Measurements from ENCODE around the gene VRK3. TPM values are rescaled to one million over a fixed set of nuclear protein-coding genes. Genes with fewer than 3 reads are reported as not detected.

VRK3 gene
- total and polyA plus RNA-seq, 2 donors (not counting 1 experiment from before 2014, with no cell fraction given), result 58.5 to 123 TPM

DNA sequence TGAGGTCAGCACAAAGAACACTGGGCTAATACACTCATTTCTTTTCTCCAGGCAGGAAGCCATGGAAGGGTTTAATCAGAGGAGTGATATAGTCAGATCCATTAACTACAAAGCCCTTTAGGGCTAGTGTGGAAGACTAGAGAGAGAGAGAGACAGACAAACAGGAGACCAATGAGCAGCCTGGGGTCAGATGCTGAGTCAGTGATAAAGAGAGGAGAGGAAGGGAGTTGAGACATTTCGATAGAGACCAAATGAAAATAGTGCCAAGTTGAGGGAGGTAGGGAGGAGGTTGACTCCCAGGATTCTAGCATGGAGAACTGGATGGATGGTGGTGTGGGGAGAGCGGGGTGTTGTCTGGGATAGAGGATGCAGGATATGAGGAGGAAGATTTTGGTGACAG lies 18.8 kb upstream of the VRK3 start:
- no peak overlapping the region for H3K4me3 ChIP-seq (ENCODE audit: control extremely low read depth in 1 of 5, extremely low read depth in 1 of 5, insufficient read depth in 1 of 5, low read depth in 2 of 5, low read length in 4 of 5)
- intact Hi-C loops (cut with micrococcal nuclease), result no loop called here
- Mint-ChIP-seq H3K9me3 (ENCODE audit: insufficient read depth) (peaks cover 22% of the 10 kb centered on the region), H3K27me3 (no peaks in the 10 kb centered on the region), H3K27ac (no peak overlapping the region), H3K4me3 (no peak overlapping the region), H3K4me1 (peaks cover 2% of the 10 kb centered on the region)
- ATAC-seq (ENCODE audit: low read depth) (no peak), DNase-seq (no peak)
- H3K36me3 ChIP-seq (replicated peaks in 1 of 2; ENCODE audit: control extremely low read depth in 1 of 2, control insufficient read depth in 1 of 2, extremely low read depth in 1 of 2, insufficient read depth in 2 of 2, low read length in 1 of 2), result peaks cover 3 to 72% of the 10 kb centered on the region in 2 experiments
- TF ChIP-seq, protein P1, sequence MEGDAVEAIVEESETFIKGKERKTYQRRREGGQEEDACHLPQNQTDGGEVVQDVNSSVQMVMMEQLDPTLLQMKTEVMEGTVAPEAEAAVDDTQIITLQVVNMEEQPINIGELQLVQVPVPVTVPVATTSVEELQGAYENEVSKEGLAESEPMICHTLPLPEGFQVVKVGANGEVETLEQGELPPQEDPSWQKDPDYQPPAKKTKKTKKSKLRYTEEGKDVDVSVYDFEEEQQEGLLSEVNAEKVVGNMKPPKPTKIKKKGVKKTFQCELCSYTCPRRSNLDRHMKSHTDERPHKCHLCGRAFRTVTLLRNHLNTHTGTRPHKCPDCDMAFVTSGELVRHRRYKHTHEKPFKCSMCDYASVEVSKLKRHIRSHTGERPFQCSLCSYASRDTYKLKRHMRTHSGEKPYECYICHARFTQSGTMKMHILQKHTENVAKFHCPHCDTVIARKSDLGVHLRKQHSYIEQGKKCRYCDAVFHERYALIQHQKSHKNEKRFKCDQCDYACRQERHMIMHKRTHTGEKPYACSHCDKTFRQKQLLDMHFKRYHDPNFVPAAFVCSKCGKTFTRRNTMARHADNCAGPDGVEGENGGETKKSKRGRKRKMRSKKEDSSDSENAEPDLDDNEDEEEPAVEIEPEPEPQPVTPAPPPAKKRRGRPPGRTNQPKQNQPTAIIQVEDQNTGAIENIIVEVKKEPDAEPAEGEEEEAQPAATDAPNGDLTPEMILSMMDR (IDR thresholded peaks at IDR 0.05), result no peak
- TF ChIP-seq EZH2 (IDR thresholded peaks at IDR 0.05; ENCODE audit: borderline replicate concordance, insufficient read depth, low read depth, low read length, poor library complexity, severe bottlenecking), result no peak
- no peak overlapping the region for H2AFZ ChIP-seq (ENCODE audit: insufficient read depth, low read depth, low read length, poor library complexity, severe bottlenecking)
- no peak overlapping the region for H3K4me2 ChIP-seq (replicated peaks; ENCODE audit: low read depth, low read length, poor library complexity, severe bottlenecking)
- H3K9ac ChIP-seq (ENCODE audit: low read length), result no peak overlapping the region
- no peak overlapping the region for H3K27ac ChIP-seq (ENCODE audit: low read length in 2 of 2)
- H3K79me2 ChIP-seq (ENCODE audit: control insufficient read depth, insufficient read depth, low read length), result no peaks in the 10 kb centered on the region
- H3K27me3 ChIP-seq (replicated peaks in 1 of 4; ENCODE audit: control extremely low read depth in 1 of 4, control insufficient read depth in 3 of 4, insufficient read depth in 4 of 4, low read length in 3 of 4), result no peaks in the 10 kb centered on the region
- ChIA-PET CTCF (no interaction called here), POLR2A (no interaction called here)
- H4K20me1 ChIP-seq (ENCODE audit: control insufficient read depth, insufficient read depth, low read length, poor library complexity, severe bottlenecking), result no peaks in the 10 kb centered on the region
- WGBS (ENCODE audit: insufficient coverage), result 97% methylated on average over 2 of the region's 2 CpGs
- no peaks in the 10 kb centered on the region for H3K4me1 ChIP-seq (ENCODE audit: control insufficient read depth in 2 of 2, insufficient read depth in 2 of 2, low read length in 2 of 2)
- peaks cover 7 to 35% (median 31%) of the 10 kb centered on the region in 3 donors for H3K9me3 ChIP-seq (ENCODE audit: control extremely low read depth in 1 of 3, control insufficient read depth in 2 of 3, insufficient read depth in 1 of 3, low read length in 2 of 3)

DNA sequence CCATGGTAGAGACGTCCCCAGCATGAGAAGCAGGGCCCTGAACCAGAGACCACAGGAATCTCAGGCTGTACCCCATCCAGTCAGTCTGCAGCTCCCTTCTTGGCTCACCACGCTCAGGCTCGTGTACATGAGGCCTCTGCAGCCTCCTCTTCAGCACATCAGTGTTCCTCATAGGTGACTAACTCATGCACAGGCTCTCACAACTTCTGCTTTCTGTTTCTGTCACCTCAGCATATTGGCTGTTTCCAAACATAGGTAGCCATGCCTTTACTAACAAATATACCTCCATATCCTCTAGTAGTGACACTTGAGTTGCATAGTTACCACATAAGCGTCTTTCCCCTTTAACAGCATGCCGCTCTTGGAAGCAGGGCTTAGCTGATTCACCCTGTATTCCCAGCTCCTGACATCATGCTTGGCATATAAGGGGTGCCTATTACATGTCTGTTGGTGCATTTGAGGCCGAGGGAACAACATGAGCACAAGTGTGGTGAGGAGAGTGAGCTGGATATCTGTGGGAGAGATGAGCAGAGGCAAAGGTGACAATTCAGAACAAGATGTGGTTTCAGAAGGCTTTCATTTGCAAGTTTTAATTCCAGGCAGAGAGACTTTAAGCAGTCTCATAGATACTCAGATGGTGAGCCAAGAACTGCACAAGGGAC lies 17.3 kb upstream of the VRK3 start:
- H3K4me3 Mint-ChIP-seq, result no peak overlapping the region
- no peaks in the 10 kb centered on the region for H3K27me3 Mint-ChIP-seq
- no peak overlapping the region for H3K4me2 ChIP-seq (replicated peaks; ENCODE audit: low read depth, low read length, poor library complexity, severe bottlenecking)
- ChIA-PET POLR2A (interaction anchor here (0.8 kb wide), 1 partner anchor 15 kb away, joined by 4 read pairs; no protein-coding TSS in a partner anchor), CTCF (no interaction called here)
- no peaks in the 10 kb centered on the region for H3K27me3 ChIP-seq (replicated peaks in 1 of 4; ENCODE audit: control extremely low read depth in 1 of 4, control insufficient read depth in 3 of 4, insufficient read depth in 4 of 4, low read length in 3 of 4)
- ATAC-seq (ENCODE audit: low read depth) (no peak), DNase-seq (no peak)
- peaks cover 2% of the 10 kb centered on the region for H3K4me1 Mint-ChIP-seq
- H4K20me1 ChIP-seq (ENCODE audit: control insufficient read depth, insufficient read depth, low read length, poor library complexity, severe bottlenecking), result no peaks in the 10 kb centered on the region
- H3K36me3 ChIP-seq (replicated peaks in 1 of 2; ENCODE audit: control extremely low read depth in 1 of 2, control insufficient read depth in 1 of 2, extremely low read depth in 1 of 2, insufficient read depth in 2 of 2, low read length in 1 of 2), result peaks cover 3 to 79% of the 10 kb centered on the region in 2 experiments
- no peak overlapping the region for H3K4me3 ChIP-seq (ENCODE audit: control extremely low read depth in 1 of 5, extremely low read depth in 1 of 5, insufficient read depth in 1 of 5, low read depth in 2 of 5, low read length in 4 of 5)
- WGBS (ENCODE audit: insufficient coverage), result 83% methylated on average over 3 of the region's 6 CpGs
- H3K27ac Mint-ChIP-seq, result no peak overlapping the region
- TF ChIP-seq, protein P1 (IDR thresholded peaks at IDR 0.05), result no peak
- TF ChIP-seq EZH2 (IDR thresholded peaks at IDR 0.05; ENCODE audit: borderline replicate concordance, insufficient read depth, low read depth, low read length, poor library complexity, severe bottlenecking), result no peak
- no peak overlapping the region for H2AFZ ChIP-seq (ENCODE audit: insufficient read depth, low read depth, low read length, poor library complexity, severe bottlenecking)
- no peaks in the 10 kb centered on the region for H3K79me2 ChIP-seq (ENCODE audit: control insufficient read depth, insufficient read depth, low read length)
- no peaks in the 10 kb centered on the region for H3K4me1 ChIP-seq (ENCODE audit: control insufficient read depth in 2 of 2, insufficient read depth in 2 of 2, low read length in 2 of 2)
- intact Hi-C loops (cut with micrococcal nuclease), result no loop called here
- no peak overlapping the region for H3K27ac ChIP-seq (ENCODE audit: low read length in 2 of 2)
- peaks cover 22% of the 10 kb centered on the region for H3K9me3 Mint-ChIP-seq (ENCODE audit: insufficient read depth)
- peaks cover 7 to 31% (median 31%) of the 10 kb centered on the region in 3 donors for H3K9me3 ChIP-seq (ENCODE audit: control extremely low read depth in 1 of 3, control insufficient read depth in 2 of 3, insufficient read depth in 1 of 3, low read length in 2 of 3)
- no peak overlapping the region for H3K9ac ChIP-seq (ENCODE audit: low read length)
